ENCODE data around the gene PPP2CA. TPM values are rescaled to one million over a fixed set of nuclear protein-coding genes. Genes with fewer than 3 reads are reported as not detected.

The PPP2CA gene
- total and polyA plus RNA-seq, 2 of the 13 experiments (the other 11 are each of a cell fraction or from before 2014, with no cell fraction given), result 82.4 to 171 TPM

DNA sequence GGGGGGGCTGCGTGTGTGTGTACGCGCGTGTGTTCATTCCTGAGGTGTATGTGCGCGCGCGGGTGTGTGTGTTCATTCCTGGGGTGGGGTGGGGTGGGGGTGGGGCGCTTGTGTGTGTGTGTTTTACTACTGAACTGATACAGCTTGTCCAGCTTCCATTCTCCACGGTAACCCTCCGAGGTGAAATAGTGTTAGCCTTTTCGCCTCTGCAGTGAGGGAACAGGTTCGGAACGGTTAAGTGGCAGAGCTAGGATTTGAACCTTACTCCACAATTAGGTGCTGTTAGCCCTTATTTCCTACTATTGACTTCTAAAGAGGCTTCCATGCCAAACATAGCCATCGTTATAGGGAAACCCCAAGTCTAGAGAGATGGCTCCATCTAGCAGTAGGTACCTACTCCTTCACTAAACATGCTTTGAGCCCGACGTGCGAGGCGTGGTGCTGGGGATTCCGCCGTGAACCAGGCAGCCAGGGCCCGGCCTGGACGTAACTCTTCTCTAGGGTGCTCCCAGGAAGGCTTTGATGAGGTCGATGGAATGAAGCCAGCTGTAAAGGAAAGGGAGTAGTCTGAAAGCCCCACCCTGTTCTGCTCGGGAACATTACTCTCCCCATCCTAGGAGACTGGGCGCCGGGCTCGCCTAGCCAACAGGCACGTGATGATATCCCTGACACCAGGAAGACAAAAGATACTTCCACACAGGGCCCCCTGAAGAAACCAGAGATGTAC, 48.3 kb downstream of the PPP2CA start (continued):
- TF ChIP-seq ZNF792 (CRISPR knock-in tag; IDR thresholded peaks at IDR 0.05), result no peak
- TF ChIP-seq ATF4 (CRISPR knock-in tag; IDR thresholded peaks at IDR 0.05), result 0 out of 4 replicates have a peak, but pooled peaks of 1 of the 2 experiments have one; percentile 12
- TF ChIP-seq BRD4 (CRISPR knock-in tag; IDR thresholded peaks at IDR 0.05), result no peak
- TF ChIP-seq TBX2 (CRISPR knock-in tag; IDR thresholded peaks at IDR 0.05; ENCODE audit: borderline replicate concordance), result peak; percentile 17; the same call in 1 of the 2 replicates
- TF ChIP-seq POLR2A (IDR thresholded peaks at IDR 0.05; ENCODE audit: insufficient read depth in 1 of 2, low read depth in 2 of 2, low read length in 2 of 2), result peak in 1 of 2 experiments; percentile 50; a peak in 2 of 4 replicates

DNA sequence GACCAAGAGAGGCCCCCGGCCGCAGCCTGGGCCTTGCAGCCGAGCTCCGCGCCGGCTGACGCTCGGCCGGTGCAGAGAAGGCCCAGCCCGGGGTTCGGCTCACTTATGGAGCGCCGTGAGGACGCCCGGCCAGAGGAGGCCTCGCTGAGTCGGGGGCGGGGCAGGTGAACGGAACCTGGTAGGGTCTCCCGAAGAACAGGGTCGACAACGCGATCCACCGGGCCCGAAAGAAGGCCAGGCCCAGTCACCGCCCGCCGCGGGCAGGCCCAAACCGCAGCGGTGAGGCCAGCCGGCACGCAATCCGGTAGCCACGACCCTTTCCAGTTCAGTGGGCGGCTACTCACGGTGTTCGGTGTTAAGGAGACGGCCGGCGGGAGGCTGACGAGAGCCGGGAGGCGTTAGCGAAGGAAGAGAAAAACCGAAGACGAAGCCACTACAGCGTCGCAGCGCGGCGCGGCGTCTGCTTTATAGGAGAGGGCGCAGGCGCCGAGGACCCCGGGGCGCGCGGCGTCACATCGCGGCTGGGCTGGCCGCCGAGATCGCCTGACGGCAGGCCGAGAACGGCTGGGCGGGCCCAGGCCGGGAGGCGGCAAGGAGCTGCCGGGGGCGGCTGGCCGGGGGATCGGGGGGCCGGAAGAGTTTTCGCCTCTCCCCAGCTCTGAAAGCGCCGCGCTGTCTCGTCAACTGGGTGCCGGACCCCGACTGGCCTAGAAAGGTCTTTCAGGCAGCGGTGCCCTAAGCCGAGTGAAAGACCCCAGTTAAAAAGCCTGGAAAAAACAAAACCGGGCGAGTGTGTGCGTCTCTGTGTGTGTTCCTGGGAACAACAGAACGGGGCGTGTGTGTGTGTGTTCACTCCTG, 49.1 kb downstream of the PPP2CA start, which contains the start of gene SKP1:
Gene SKP1, minus strand, starts transcription at position 440 of the 858 bp plus-strand sequence. CDS start 2,928 bp downstream, outside the sequence.
- peak within 1 kb of the TSS; percentile 98 for H3K27ac ChIP-seq (ENCODE audit: extremely low read length, insufficient read depth, low read length)
- FAIRE-seq (no peak), ATAC-seq (peak; percentile 78), DNase-seq (ENCODE audit: low spot score) (peak; percentile 68)
- H3K36me3 ChIP-seq (replicated peaks in 1 of 2; ENCODE audit: control insufficient read depth in 1 of 2, insufficient read depth in 2 of 2, low read length in 2 of 2), result peaks cover 3 to 18% of the 10 kb centered on the region in 2 experiments; a peak in 4 of 5 replicates
- H3K4me1 ChIP-seq (ENCODE audit: insufficient read depth, low read length), result peaks cover 45% of the 10 kb centered on the region
- H4K20me1 ChIP-seq (ENCODE audit: insufficient read depth, low read length), result peaks cover 32% of the 10 kb centered on the region
- intact Hi-C loops (cut with micrococcal nuclease; ENCODE audit: unreplicated experiment), result loop anchor here (5.0 kb wide), 1 partner anchor 51 kb away; the partner anchor contains the start of gene PPP2CA
- BruUV-seq (replicated peaks), result no TSS peak
- H3K4me2 ChIP-seq (ENCODE audit: low read depth, low read length), result peak within 1 kb of the TSS; percentile 99
- peak within 1 kb of the TSS; percentile 95 to 97 (median 97) for H3K4me3 ChIP-seq (replicated peaks in 1 of 3; ENCODE audit: insufficient read depth in 1 of 3, low read depth in 2 of 3, low read length in 3 of 3)
- H3K9ac ChIP-seq (ENCODE audit: insufficient read depth, low read depth, low read length), result peak within 1 kb of the TSS; percentile 99
- H3K27me3 ChIP-seq (ENCODE audit: control insufficient read depth in 1 of 2, insufficient read depth in 2 of 2, low read length in 2 of 2), result no peaks in the 10 kb centered on the region
- peaks cover 47% of the 10 kb centered on the region for H3K79me2 ChIP-seq (ENCODE audit: insufficient read depth, low read length)
- H2AFZ ChIP-seq (ENCODE audit: low read length), result peak within 1 kb of the TSS; percentile 60
- WGBS (ENCODE audit: low lambda C conversion rate), result 1% methylated on average over 26 of the region's 92 CpGs
- CTCF ChIA-PET (ENCODE audit: low intra/inter-chr PET ratio, low total read pairs), result no interaction called here
- no peaks in the 10 kb centered on the region for H3K9me3 ChIP-seq (ENCODE audit: low read length)
- POLR2A ChIA-PET, result interaction anchor here (0.6 to 2.9 kb wide), 32 partner anchors 8 to 410 kb away, joined by 3 to 46 read pairs (median 4); partner anchors contain the start of gene PPP2CA
- in situ Hi-C loops (cut with HindIII; ENCODE audit: extremely low pct_ligation_motif_present, low pct_unique_long_range_greater_than_20kb), result loop anchor here (5.0 to 25.0 kb wide), 2 partner anchors 51 to 411 kb away; partner anchors contain the start of gene PPP2CA
- TF ChIP-seq ETV5 (CRISPR knock-in tag; IDR thresholded peaks at IDR 0.05; ENCODE audit: borderline replicate concordance) (peak; percentile 40; the same call in 1 of the 2 replicates), KLF15 (CRISPR knock-in tag; IDR thresholded peaks at IDR 0.05; ENCODE audit: borderline replicate concordance) (peak; percentile 73; the same call in 1 of the 2 replicates), RNF219 (CRISPR knock-in tag; IDR thresholded peaks at IDR 0.05) (no peak)
- TF ChIP-seq, protein P1, sequence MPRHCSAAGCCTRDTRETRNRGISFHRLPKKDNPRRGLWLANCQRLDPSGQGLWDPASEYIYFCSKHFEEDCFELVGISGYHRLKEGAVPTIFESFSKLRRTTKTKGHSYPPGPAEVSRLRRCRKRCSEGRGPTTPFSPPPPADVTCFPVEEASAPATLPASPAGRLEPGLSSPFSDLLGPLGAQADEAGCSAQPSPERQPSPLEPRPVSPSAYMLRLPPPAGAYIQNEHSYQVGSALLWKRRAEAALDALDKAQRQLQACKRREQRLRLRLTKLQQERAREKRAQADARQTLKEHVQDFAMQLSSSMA (CRISPR knock-in tag; IDR thresholded peaks at IDR 0.05), result no peak

Measured in HepG2 (cell line).